HL-60 (cell line): ENCODE measurements around the gene FGF14.
"Not testable (repeated sequence)": the region's sequence is repeated elsewhere in the genome, so short reads cannot be mapped to it uniquely, and the experiment has no call there.

Source experiments
- DNase-seq, 2 experiments: peaks; one replicate each; pipeline ENCODE4 v3.0.0-alpha.2; 2010 to 2020; ENCODE audit warnings: low read depth in 1 of 2, low spot score in 1 of 2
- H3K27ac ChIP-seq: fragments of 250-450 bp; sonication (Bioruptor Pico); replicated peaks from 2 replicates; pipeline ENCODE4 v1.5.1; 2020; ENCODE audit warnings: mild to moderate bottlenecking, moderate library complexity
- H3K27me3 ChIP-seq: fragments of 250-450 bp; sonication (Bioruptor Pico); 2 replicates; pipeline ENCODE4 v1.5.1; 2021; ENCODE audit warnings: mild to moderate bottlenecking, moderate library complexity; ENCODE audit not compliant: insufficient read depth, poor library complexity, severe bottlenecking
- H3K4me3 ChIP-seq: replicated peaks from 2 replicates; pipeline ENCODE4 v1.5.1; 2011; ENCODE audit warnings: mild to moderate bottlenecking, control low read depth, low read length; ENCODE audit not compliant: insufficient read depth
- CTCF ChIP-seq: IDR thresholded peaks from one replicate; pipeline ENCODE4 v1.5.1; 2011; ENCODE audit warnings: low read length, control low read depth, inconsistent platforms; ENCODE audit not compliant: insufficient read depth
- GABPA ChIP-seq: IDR thresholded peaks from 2 replicates; pipeline ENCODE4 v1.6.1; 2012; ENCODE audit warnings: low read depth
- POLR2AphosphoS5 ChIP-seq: IDR thresholded peaks from 2 replicates; pipeline ENCODE4 v1.6.1; 2012; ENCODE audit warnings: low read depth
- REST ChIP-seq: IDR thresholded peaks from 2 replicates; pipeline ENCODE4 v1.6.1; 2012; ENCODE audit warnings: low read depth; ENCODE audit not compliant: insufficient replicate concordance
- SPI1 ChIP-seq: IDR thresholded peaks from 2 replicates; pipeline ENCODE4 v1.6.1; 2012; ENCODE audit warnings: low read depth, mild to moderate bottlenecking, borderline replicate concordance

The FGF14 gene

GRCh38 chr13:102073251-102073650 lies 328.6 kb downstream of the FGF14 start:
- TF ChIP-seq POLR2AphosphoS5 (no peak), REST (no peak), SPI1 (no peak), GABPA (no peak), CTCF (no peak)
- H3K4me3 ChIP-seq = no peak overlapping the region
- H3K27ac ChIP-seq = no peak overlapping the region
- DNase-seq = no peak
- no peaks in the 10 kb centered on the region for H3K27me3 ChIP-seq

DNA sequence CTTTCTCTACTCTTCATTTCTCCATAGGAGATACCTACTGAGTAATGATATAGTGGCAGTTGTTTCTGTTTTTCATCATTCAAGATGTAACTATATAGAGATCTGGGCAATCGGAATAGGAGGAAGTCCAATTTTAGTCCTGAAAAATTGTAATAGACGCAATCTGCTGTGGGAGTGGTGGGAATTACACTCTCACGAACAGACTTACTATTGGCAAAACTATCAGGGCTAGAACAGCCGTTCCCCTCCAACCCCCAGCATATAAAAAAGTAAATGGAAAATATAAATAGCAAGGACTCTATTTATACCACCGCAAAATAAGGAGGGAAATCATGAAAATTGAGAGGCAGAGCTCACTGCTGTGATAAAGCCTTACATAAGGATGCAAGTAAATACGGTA lies 330.1 kb downstream of the FGF14 start:
- H3K4me3 ChIP-seq = no peak overlapping the region
- DNase-seq = no peak
- no peak overlapping the region for H3K27ac ChIP-seq
- H3K27me3 ChIP-seq = no peaks in the 10 kb centered on the region
- TF ChIP-seq SPI1 (no peak), POLR2AphosphoS5 (no peak), GABPA (no peak), REST (no peak), CTCF (no peak)

DNA sequence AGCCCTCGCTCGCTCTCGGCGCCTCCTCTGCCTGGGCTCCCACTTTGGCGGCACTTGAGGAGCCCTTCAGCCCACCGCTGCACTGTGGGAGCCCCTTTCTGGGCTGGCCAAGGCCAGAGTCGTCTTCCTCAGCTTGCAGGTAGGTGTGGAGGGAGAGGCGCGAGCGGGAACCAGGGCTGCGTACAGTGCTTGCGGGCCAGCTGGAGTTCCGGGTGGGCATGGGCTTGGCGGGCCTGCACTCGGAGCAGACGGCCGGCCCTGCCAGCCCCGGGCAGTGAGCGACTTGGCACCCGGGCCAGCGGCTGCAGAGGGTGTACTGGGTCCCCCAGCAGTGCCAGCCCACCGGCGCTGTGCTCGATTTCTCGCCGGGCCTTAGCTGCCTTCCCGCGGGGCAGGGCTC lies 333.5 kb downstream of the FGF14 start:
- not testable (repeated sequence) for H3K27ac ChIP-seq, H3K27me3 ChIP-seq, DNase-seq

DNA sequence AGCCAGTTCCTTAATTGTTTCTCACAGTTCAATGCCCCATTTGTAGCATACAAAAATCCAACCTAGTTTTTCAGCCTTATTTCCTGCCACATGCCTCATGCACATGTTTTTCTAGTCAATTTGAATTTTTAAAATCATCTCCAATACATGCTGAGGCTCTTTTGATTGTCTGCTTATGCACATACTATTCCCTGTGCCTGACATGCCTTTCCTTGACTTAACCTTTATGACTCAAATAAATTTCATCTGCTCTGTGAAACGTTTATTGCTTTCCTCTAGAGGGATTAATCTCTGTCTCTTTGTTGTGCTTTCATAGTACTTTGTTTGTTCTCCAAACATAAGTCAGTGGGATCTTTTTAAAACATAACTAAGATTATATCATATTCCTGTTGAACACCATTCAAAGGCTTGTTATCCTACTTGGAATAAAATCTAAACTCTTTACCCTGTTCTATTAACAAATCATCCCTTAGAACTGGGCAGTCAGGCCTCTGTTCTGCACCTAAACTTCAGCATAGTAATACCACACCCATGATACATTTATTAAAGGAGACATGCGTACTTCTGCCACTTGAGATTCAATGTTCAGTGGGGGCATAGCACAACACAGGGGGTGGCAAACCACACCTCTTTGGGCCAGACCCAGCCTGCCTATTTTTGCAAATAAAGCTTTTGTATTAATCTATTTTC lies 346.6 kb downstream of the FGF14 start:
- no peak overlapping the region for H3K4me3 ChIP-seq
- H3K27me3 ChIP-seq = no peaks in the 10 kb centered on the region
- TF ChIP-seq SPI1 = no peak
- TF ChIP-seq GABPA = no peak
- no peak for TF ChIP-seq CTCF
- no peak for TF ChIP-seq POLR2AphosphoS5
- no peak for TF ChIP-seq REST
- no peak for DNase-seq
- H3K27ac ChIP-seq = no peak overlapping the region

More for the DNA sequence above, 333.5 kb downstream of the FGF14 start:
- not testable (repeated sequence) for H3K4me3 ChIP-seq
